ENCODE measurements around the gene RILP. TPM values are rescaled to one million over a fixed set of nuclear protein-coding genes. Genes with fewer than 3 reads are reported as not detected.

The RILP gene
- total RNA-seq, 1 donor from 2014 or later = 39.5 TPM

GRCh38 chr17:1617620-1618174 lies 32.0 kb downstream of the RILP start:
- Histone ChIP-seq H3K4me3 (no peak overlapping the region), H3K27ac (peak overlapping the region; percentile 3), H3K9me3 (no peaks in the 10 kb centered on the region), H3K36me3 (peaks cover 40% of the 10 kb centered on the region), H3K4me1 (peaks cover 10% of the 10 kb centered on the region), H3K27me3 (no peaks in the 10 kb centered on the region)
- DNase-seq (no peak), ATAC-seq (peak; percentile 55)
- intact Hi-C loops (cut with DNase I) = no loop called here
- TF ChIP-seq CTCF (IDR thresholded peaks at IDR 0.05) = no peak

- H3K27me3 ChIP-seq = no peaks in the 10 kb centered on the region
- H3K4me1 ChIP-seq = peaks cover 17% of the 10 kb centered on the region
- DNase-seq (no peak), ATAC-seq (no peak)
- intact Hi-C loops (cut with DNase I) = no loop called here
- H3K27ac ChIP-seq = no peak overlapping the region
- no peaks in the 10 kb centered on the region for H3K9me3 ChIP-seq
- H3K4me3 ChIP-seq = no peak overlapping the region
- H3K36me3 ChIP-seq = peaks cover 52% of the 10 kb centered on the region
- no peak for TF ChIP-seq CTCF (IDR thresholded peaks at IDR 0.05)
Observed at GRCh38 chr17:1616101-1616500, 33.6 kb downstream of the RILP start.

- no peak overlapping the region for H3K4me3 ChIP-seq
- H3K36me3 ChIP-seq = peaks cover 56% of the 10 kb centered on the region
- H3K4me1 ChIP-seq = peaks cover 12% of the 10 kb centered on the region
- intact Hi-C loops (cut with DNase I) = no loop called here
- H3K27ac ChIP-seq = peak overlapping the region; percentile 51
- H3K9me3 ChIP-seq = no peaks in the 10 kb centered on the region
- TF ChIP-seq CTCF (IDR thresholded peaks at IDR 0.05) = no peak
- ATAC-seq (no peak), DNase-seq (no peak)
- no peaks in the 10 kb centered on the region for H3K27me3 ChIP-seq
Observed at GRCh38 chr17:1612400-1612799, 37.3 kb downstream of the RILP start.

GRCh38 chr17:1611715-1612114 lies 38.0 kb downstream of the RILP start:
- no peak for TF ChIP-seq CTCF (IDR thresholded peaks at IDR 0.05)
- Histone ChIP-seq H3K27me3 (no peaks in the 10 kb centered on the region), H3K4me1 (peaks cover 13% of the 10 kb centered on the region), H3K36me3 (peaks cover 51% of the 10 kb centered on the region), H3K9me3 (no peaks in the 10 kb centered on the region), H3K4me3 (no peak overlapping the region), H3K27ac (no peak overlapping the region)
- intact Hi-C loops (cut with DNase I) = no loop called here
- no peak for DNase-seq
- peak; percentile 39 for ATAC-seq

GRCh38 chr17:1608676-1609075 lies 41.0 kb downstream of the RILP start:
- no peaks in the 10 kb centered on the region for H3K27me3 ChIP-seq
- no peak for DNase-seq
- no peak overlapping the region for H3K27ac ChIP-seq
- intact Hi-C loops (cut with DNase I) = no loop called here
- H3K36me3 ChIP-seq = peaks cover 29% of the 10 kb centered on the region
- no peak overlapping the region for H3K4me3 ChIP-seq
- H3K9me3 ChIP-seq = no peaks in the 10 kb centered on the region
- ATAC-seq = no peak
- no peak for TF ChIP-seq CTCF (IDR thresholded peaks at IDR 0.05)
- H3K4me1 ChIP-seq = peaks cover 23% of the 10 kb centered on the region

GRCh38 chr17:1607971-1608320 lies 41.7 kb downstream of the RILP start:
- Histone ChIP-seq H3K4me3 (no peak overlapping the region), H3K9me3 (no peaks in the 10 kb centered on the region), H3K36me3 (peaks cover 23% of the 10 kb centered on the region), H3K27me3 (no peaks in the 10 kb centered on the region), H3K27ac (peak overlapping the region; percentile 55), H3K4me1 (peaks cover 20% of the 10 kb centered on the region)
- no peak for TF ChIP-seq CTCF (IDR thresholded peaks at IDR 0.05)
- DNase-seq (no peak), ATAC-seq (no peak)
- intact Hi-C loops (cut with DNase I) = no loop called here
